H1 (cell line): ENCODE data around the gene ILF3. TPM values are rescaled to one million over a fixed set of nuclear protein-coding genes. Genes with fewer than 3 reads are reported as not detected.

ENCODE experiments used
- CBX5 ChIP-seq: fragments of 300-800, 300-1000 bp; sonication (generic); IDR thresholded peaks from 2 replicates; pipeline ENCODE4 v1.7.1; 2016; ENCODE audit warnings: antibody characterized with exemption, low read length, low read depth
- CEBPB ChIP-seq: IDR thresholded peaks from 2 replicates; pipeline ENCODE4 v1.6.1; 2012; ENCODE audit warnings: low read depth, low read length
- CHD1 ChIP-seq: IDR thresholded peaks from 2 replicates; pipeline ENCODE4 v1.6.1; 2012; ENCODE audit warnings: low read depth, low read length, improper control_type of control experiment
- HDAC2 ChIP-seq, 2 experiments: fragments of 300-600 bp in 1 of 2; sonication (generic) in 1 of 2; IDR thresholded peaks; 2 replicates each; pipeline ENCODE4 v1.6.1; 2011 to 2012; ENCODE audit warnings: low read depth in 2 of 2, low read length in 2 of 2, mild to moderate bottlenecking in 2 of 2, moderate library complexity in 2 of 2, borderline replicate concordance in 1 of 2, inconsistent platforms in 1 of 2
- PHF8 ChIP-seq: fragments of 200-600 bp; sonication (generic); conservative IDR thresholded peaks from 2 replicates; pipeline ENCODE4 v1.7.1; 2012; ENCODE audit warnings: low read depth, mild to moderate bottlenecking, inconsistent platforms, low read length, moderate library complexity
- POLR2AphosphoS5 ChIP-seq: IDR thresholded peaks from 2 replicates; pipeline ENCODE4 v1.6.1; 2011; ENCODE audit warnings: low read depth, low read length
- polyA plus RNA-seq, 7 experiments: library from polyadenylated mRNA; depleted of rRNA in 3 of 7; stranded (reverse) in 5 of 7; unstranded in 2 of 7; fragments of >200 nt in 5 of 7; fragments of 200-250 nt in 2 of 7; gene quantifications; 1 replicate in 5 of 7; 2 replicates in 1 of 7; 4 replicates in 1 of 7; pipeline versions ENCODE4 v1.2.1 to v1.2.3, GENCODE V29; 2011 to 2013; ENCODE audit warnings: missing spikeins in 2 of 7, mixed read lengths in 2 of 7
- total RNA-seq: library from RNA; stranded (reverse); fragmentation: NEBNext Ultra II Directional; extraction: Animal tissue kit (Norgen Biotek cat#: 25700); gene quantifications from 2 replicates; pipeline ENCODE4 v1.2.1, GENCODE V29; 2021
- TF ChIP-seq, protein P1 (sequence below): fragments of 300-600 bp; sonication (generic); IDR thresholded peaks from 2 replicates; pipeline ENCODE4 v1.7.1; 2012; ENCODE audit warnings: low read length, moderate library complexity, mild to moderate bottlenecking, inconsistent platforms; ENCODE audit not compliant: insufficient replicate concordance

Gene ILF3
- total and polyA plus RNA-seq, 2 of the 8 experiments (the other 6 are each of a cell fraction or from before 2014, with no cell fraction given), result 291 to 695 TPM

- TF ChIP-seq, protein P1, sequence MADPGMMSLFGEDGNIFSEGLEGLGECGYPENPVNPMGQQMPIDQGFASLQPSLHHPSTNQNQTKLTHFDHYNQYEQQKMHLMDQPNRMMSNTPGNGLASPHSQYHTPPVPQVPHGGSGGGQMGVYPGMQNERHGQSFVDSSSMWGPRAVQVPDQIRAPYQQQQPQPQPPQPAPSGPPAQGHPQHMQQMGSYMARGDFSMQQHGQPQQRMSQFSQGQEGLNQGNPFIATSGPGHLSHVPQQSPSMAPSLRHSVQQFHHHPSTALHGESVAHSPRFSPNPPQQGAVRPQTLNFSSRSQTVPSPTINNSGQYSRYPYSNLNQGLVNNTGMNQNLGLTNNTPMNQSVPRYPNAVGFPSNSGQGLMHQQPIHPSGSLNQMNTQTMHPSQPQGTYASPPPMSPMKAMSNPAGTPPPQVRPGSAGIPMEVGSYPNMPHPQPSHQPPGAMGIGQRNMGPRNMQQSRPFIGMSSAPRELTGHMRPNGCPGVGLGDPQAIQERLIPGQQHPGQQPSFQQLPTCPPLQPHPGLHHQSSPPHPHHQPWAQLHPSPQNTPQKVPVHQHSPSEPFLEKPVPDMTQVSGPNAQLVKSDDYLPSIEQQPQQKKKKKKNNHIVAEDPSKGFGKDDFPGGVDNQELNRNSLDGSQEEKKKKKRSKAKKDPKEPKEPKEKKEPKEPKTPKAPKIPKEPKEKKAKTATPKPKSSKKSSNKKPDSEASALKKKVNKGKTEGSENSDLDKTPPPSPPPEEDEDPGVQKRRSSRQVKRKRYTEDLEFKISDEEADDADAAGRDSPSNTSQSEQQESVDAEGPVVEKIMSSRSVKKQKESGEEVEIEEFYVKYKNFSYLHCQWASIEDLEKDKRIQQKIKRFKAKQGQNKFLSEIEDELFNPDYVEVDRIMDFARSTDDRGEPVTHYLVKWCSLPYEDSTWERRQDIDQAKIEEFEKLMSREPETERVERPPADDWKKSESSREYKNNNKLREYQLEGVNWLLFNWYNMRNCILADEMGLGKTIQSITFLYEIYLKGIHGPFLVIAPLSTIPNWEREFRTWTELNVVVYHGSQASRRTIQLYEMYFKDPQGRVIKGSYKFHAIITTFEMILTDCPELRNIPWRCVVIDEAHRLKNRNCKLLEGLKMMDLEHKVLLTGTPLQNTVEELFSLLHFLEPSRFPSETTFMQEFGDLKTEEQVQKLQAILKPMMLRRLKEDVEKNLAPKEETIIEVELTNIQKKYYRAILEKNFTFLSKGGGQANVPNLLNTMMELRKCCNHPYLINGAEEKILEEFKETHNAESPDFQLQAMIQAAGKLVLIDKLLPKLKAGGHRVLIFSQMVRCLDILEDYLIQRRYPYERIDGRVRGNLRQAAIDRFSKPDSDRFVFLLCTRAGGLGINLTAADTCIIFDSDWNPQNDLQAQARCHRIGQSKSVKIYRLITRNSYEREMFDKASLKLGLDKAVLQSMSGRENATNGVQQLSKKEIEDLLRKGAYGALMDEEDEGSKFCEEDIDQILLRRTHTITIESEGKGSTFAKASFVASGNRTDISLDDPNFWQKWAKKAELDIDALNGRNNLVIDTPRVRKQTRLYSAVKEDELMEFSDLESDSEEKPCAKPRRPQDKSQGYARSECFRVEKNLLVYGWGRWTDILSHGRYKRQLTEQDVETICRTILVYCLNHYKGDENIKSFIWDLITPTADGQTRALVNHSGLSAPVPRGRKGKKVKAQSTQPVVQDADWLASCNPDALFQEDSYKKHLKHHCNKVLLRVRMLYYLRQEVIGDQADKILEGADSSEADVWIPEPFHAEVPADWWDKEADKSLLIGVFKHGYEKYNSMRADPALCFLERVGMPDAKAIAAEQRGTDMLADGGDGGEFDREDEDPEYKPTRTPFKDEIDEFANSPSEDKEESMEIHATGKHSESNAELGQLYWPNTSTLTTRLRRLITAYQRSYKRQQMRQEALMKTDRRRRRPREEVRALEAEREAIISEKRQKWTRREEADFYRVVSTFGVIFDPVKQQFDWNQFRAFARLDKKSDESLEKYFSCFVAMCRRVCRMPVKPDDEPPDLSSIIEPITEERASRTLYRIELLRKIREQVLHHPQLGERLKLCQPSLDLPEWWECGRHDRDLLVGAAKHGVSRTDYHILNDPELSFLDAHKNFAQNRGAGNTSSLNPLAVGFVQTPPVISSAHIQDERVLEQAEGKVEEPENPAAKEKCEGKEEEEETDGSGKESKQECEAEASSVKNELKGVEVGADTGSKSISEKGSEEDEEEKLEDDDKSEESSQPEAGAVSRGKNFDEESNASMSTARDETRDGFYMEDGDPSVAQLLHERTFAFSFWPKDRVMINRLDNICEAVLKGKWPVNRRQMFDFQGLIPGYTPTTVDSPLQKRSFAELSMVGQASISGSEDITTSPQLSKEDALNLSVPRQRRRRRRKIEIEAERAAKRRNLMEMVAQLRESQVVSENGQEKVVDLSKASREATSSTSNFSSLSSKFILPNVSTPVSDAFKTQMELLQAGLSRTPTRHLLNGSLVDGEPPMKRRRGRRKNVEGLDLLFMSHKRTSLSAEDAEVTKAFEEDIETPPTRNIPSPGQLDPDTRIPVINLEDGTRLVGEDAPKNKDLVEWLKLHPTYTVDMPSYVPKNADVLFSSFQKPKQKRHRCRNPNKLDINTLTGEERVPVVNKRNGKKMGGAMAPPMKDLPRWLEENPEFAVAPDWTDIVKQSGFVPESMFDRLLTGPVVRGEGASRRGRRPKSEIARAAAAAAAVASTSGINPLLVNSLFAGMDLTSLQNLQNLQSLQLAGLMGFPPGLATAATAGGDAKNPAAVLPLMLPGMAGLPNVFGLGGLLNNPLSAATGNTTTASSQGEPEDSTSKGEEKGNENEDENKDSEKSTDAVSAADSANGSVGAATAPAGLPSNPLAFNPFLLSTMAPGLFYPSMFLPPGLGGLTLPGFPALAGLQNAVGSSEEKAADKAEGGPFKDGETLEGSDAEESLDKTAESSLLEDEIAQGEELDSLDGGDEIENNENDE, result no peak
- TF ChIP-seq POLR2AphosphoS5 (no peak), HDAC2 (IDR thresholded peaks at IDR 0.05; ENCODE audit: borderline replicate concordance in 1 of 2, low read depth in 2 of 2, low read length in 2 of 2) (no peak), CEBPB (no peak), PHF8 (no peak), CHD1 (no peak), CBX5 (no peak)
- TF ChIP-seq, all 59 proteins: peak for 0
Observed at GRCh38 chr19:10712754-10713153, 58.6 kb downstream of the ILF3 start (continued).
